HG03045 (cell line): ENCODE measurements around the gene ATP8A2.
"Not testable (repeated sequence)": the region's sequence is repeated elsewhere in the genome, so short reads cannot be mapped to it uniquely, and the experiment has no call there.

Source experiments
- ATAC-seq: cut with Tn5 transposase; IDR thresholded peaks from one replicate; pipeline ENCODE4 v1.9.1; 2021; ENCODE audit warnings: mild to moderate bottlenecking, moderate library complexity; ENCODE audit not compliant: unreplicated experiment

Gene ATP8A2

DNA sequence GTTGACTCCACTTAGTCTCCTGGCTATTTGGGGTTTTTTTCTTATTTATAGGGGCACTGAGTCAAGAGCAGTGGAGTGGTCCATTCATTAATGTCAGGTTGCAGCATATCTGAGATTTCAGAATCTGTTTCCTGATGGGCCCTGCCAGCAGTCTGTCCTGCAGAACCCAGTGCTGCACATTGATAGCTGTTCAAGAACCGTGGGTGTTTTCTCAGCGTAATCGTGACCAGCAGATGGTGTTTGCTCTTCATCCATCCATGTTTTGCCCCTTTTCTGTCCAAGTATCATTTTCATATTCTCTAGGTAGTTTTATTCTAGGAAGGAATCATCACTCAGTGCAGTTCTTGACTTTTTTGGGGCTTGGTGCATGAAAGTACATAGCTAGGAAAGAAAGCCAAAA lies 166.5 kb downstream of the ATP8A2 start:
- no peak for ATAC-seq

DNA sequence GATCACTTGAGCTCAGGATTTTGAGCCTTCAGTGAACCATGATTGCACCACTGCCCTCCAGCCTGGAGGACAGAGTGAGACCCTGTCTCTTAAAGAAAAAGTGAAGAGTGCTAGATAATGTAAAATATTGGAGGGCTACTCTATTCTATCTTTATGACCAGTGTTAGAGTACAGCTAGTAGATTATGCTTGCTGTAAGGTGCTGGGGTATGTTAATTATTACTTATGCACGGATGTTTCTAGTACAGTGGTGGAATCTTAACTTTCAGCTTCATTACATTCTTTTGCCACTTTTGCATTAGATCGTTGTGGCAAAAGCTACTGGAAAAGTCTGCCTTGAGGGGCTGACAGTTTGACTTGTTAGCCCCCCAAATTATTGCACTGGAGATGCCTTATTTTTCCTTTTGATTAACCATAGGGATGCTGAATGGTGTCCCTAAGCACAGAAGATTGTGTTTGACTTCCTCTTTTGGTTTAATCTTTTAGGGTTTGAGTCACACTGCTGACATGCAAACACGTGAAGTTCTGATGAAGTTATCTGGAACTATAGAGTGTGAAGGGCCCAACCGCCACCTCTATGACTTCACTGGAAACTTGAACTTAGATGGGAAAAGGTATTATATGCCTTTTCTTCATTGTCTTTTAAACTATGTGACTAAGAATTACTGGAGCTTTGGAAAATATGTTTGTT lies 169.8 kb downstream of the ATP8A2 start:
- no peak for ATAC-seq

DNA sequence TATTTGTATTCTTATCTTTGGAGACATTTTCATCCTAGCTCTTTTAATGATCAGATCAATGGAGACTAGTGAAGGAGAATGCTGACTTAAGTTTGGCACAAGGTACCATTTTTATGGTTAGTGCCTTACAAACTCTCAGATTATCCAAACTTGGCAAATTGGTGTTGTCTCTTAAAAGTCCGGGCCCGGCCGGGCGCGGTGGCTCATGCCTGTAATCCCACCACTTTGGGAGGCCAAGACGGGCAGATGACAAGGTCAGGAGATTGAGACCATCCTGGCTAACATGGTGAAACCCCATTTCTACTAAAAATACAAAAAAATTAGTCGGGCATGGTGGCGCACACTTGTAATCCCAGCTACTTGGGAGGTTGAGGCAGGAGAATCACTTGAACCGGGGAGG lies 177.2 kb downstream of the ATP8A2 start:
- not testable (repeated sequence) for ATAC-seq

DNA sequence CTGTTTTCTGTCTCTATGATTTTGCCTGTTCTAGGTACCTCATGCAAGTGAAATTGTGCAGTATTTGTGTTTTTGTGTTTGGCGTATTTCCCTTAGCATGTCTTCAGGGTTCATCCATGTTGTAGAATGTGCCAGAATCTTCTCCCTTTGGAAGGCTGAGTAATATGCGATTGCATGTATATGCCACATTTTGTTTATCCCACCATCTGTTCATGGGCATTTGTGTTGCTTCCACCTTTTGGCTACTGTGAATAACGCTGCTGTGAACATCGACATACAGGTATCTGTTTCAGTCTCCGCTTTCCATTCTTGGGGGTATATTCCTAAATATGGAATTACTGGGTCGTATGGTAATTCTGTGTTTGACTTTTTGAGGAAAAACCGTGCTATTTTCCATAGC lies 190.0 kb downstream of the ATP8A2 start:
- ATAC-seq, result no peak

DNA sequence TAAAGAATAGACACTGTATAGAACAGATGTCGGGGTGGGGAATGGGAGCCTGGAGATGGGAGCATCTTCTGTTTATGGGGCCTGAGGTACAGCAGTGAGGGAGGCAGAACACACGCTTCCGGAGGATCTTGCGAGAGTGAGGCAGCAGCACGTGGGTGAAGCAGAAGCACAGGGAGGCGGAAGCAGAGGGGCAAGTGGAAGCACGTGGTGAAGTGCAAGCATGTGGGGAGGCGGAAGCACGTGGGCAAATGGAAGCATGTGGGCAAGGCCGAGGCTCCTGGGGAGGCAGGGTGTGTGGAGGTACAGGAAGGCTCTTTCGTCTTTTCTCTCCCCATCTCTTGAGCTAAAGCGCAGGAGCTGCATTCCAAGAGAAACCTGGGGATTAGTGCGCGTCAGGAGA lies 198.4 kb downstream of the ATP8A2 start:
- ATAC-seq, result no peak

DNA sequence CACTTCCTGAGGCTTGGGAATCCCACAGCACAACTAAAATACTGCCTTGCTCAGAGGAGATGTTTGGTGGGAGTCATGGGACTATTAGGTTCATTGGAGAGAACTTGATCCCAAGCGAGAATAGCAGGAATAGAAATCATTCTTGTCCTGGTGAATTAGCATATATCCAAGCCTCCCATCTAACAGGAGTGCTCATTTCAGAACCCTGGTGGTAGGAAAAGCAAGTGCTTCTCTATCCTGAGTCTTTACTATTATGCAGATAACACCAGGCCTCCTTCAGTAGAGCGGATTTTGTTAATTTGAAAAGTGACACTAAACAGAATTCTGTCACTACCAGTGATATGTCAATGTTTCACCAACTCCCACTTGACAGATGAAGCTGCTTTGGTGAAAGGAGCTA lies 199.5 kb downstream of the ATP8A2 start:
- no peak for ATAC-seq

DNA sequence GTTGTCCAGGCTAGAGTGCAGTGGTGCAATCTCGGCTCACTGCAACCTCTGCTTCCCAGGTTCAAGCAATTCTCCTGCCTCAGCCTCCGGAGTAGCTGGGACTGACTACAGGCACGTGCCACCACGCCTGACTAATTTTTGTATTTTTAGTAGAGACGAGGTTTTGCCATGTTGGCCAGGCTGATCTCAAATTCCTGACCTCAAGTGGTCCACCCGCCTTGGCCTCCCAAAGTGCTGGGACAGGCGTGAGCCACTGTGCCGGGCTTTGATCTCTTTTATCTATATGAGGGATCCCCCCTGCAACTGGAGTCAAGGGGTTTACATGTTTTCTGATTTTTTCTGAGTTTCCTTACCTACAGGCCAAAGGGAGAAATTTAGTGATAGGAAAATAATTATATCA lies 200.4 kb downstream of the ATP8A2 start:
- ATAC-seq, result not testable (repeated sequence)

DNA sequence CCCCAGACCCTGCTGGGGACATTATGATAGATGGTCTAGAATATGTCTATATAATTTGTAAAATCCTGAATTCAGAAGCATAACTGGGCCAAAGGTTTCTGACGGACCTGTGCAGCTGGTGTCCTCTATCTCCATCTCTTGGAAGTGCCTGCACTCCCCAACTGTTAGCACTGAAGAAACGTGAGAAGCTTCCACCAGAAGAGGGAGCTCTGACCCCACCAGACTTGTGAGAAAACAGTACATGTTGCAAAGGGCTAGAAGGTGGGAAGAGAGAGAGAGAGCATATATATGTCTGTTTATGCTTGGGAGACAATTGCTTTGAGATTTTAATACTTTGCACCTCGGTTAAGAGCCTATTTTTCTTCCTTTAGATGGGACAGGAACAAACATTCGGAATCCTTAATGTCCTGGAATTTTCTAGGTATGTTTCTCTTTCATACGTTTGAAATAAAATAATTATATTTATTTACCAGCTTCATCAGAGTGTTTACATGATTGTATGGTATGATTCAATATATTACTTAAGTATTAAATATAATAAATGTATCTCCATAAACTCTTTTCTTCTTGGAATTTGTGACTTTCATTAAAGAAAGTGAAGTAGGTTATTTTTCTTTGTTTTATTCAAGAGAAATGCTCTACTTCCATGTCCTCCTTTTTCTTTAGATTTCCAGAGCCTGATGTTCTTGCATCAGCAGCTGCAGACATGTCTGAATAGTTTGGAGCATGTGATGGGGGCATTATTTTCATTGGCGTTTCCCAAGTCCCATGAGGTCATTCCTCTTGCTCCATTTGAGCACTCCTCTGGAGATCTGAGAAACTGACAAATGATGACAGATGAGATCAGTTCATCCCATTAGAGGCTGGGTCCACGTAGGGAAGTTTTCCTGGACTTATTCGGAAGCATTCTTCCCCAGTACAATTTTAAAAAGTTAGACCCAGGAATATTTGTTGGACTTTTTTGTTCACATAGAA lies 202.9 kb downstream of the ATP8A2 start:
- ATAC-seq, result peak; percentile 68

DNA sequence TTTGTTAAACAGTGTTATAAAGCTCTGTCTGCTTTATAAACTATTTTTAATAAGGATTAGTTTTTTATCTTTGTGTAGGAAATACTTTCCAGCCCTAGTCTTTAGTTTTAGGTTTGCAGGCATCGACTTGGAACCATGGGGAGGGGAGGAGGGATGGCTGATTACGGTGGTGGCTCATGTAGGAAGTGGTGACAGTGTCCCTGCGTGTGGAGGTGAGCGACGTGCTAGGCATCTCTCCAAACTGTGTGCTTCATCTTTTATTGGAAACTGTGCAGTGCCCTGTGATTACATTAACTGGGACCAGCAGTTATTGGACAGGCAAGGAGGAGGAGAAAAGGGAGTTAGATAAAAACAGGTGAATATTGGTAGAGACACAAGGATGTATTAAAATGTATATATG lies 203.8 kb downstream of the ATP8A2 start:
- ATAC-seq, result no peak

DNA sequence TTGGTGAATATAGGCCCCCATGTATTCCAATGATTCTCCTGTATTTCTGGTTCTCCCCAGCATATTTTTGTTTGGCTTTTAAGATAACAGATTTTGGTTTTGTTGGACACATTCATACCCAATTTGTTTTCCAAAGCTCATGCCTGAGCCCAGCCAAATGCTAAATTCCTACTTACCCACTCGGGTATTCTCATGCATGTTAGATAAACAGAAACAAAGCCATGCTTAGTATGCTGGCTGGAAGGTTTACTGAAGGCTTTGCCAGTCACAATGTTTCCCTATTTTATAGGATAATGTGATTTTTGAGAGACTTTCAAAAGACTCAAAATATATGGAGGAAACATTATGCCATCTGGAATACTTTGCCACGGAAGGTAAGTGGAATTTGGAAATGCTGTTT lies 206.8 kb downstream of the ATP8A2 start:
- ATAC-seq, result no peak

DNA sequence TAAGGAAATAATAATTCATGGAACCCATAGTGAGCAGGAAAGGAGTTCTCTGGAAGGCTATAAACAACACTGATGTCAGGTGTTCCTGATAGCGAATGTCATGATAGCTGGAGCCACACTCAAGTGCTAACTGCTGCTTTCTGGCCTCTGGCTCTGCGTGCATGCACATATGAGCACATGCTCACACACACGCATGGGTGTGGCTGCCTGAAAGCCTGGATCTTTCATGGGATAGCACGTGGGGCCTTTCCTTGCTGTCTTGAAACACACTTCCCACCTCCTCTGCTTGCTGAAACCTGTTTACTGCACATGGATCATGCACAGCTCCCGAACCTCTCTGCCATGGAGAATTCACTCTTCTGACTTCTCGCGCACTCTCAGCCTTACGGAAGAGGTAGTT lies 207.4 kb downstream of the ATP8A2 start:
- no peak for ATAC-seq

DNA sequence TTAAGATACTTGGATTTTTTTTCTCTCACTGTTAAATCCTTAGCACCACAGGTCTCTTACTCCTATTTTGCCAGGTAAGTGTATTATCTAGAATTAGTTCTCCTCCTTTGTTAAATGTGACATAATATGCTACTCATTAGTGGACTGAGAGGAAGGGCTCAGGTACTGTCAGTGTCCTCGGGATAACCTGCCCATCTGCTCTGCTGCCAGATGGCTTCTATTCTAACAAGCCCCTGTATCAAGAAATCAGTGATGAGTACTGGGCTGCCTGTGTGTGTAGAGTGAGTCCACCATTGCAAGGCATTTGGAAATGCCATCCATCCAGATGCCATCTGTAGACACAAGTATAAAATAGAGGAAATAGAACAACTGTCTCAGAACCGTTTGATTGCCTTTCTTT lies 209.6 kb downstream of the ATP8A2 start:
- ATAC-seq, result no peak

DNA sequence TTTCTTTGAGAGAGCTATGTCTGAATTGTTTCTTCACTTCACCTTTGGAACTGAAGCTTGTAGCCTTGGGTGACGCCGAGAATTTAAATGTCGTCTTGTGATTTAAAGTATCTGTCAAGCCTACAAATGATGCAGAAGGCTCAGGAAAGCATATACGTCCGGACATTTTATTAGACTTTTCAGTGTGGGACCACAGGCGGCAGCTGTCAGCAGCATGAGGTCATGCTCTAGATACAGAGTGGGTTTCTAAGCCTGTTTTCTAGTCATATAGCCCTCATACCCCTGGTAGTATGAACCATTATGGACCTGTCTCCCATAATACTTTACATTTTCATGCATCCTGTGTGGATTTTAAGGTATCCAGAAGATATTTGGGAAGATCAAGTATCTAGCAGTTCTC lies 212.3 kb downstream of the ATP8A2 start:
- no peak for ATAC-seq

DNA sequence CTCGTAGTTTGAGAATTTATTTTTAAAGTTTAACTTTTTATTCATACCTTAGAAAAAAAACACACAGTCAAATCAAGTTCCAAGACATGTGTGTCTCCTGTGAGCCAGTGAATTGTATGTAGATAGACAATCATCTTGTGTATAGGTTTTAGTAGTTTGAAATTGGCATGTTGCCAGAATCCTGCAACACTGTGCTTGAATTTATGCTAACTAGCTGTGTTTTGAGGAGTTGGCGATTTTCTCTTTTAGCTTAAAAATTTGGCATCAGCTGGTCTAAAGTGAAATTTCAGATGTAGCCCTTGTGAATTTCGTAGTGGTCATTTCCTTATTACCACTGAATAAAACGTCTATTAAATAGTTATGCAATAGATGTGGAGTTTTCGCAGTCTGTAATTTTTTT lies 213.2 kb downstream of the ATP8A2 start:
- no peak for ATAC-seq

DNA sequence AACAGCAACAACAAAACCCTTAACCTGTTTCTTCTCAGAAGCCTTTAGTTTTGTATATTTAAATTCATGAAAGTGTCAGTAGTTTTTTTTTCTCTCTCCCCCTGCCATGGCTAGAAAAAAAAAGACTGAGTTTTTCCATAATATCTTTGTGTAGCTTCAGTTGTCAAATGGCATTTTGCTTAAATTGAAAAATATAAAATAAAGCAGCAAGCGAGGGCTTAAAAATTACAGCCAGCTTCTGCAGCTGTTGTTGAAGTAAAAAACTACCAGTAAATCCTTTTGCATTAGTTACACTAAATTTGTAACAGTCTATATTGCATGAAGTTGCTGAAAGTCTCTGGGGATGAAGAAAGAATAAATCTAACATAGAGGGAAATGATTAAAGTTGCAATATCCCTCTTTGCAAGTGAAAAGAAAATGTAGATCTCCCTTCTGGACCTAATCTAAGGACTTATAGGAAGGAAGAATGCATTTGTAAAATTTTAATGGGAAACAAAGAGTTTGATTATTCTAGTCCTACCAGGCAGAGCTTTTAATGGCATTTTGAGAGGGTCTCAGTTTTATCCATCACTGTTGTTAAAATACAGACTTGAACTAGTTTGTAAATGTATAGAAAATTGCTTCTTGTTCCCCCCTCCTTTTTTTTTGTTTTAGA lies 215.7 kb downstream of the ATP8A2 start:
- ATAC-seq, result no peak

DNA sequence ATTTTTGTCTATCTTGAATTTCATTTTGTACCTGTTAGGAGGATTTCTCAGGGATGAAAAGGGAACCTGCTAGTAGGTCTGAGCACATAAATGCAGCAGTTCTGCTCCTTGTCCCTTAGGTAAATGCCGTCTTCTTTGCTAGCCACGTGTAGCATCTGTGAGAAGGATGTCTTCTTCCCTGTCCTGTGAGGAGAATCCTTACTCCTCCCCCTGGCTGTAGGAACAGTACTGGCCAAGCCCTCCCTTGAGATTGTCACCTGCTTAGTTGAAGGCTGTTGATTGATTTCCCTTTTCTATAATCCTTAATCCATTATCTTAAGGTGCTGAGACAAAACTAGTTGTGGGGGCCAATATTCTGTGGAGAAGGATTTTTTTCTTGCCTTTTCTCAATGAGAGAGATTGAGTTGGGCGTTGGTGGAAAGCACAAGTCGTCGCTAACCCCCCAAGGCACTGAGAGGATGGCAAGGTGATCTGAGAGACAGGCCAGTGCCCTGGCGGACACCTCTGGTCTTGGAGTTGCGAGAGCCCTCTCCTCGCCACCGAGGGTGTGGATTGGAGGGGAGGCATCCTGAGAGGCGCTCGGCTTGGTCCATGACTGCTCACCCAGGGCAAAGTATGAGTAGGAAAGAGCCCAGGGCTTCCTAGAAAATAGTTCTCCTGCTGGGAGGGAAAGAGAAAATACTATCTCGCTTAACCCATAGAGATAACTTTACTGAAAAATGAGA lies 216.7 kb downstream of the ATP8A2 start:
- ATAC-seq, result no peak

DNA sequence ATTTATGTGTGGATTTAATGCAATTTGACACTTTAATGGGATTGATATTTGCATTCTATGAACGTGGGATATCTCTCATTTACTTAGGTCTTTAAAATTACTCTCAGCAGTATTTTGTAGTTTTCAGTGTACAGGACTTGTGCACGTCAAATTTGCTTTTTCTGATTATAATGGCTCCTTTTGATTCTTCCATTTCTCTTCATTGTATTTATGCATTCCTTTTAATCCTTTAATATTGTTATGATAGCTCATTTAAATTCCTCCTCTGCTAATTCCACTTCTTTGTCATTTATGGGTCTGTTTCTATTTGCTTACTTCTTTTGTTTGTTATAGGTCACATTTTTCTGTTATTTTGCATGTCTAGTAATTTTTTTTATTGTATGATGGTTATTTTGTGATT lies 226.6 kb downstream of the ATP8A2 start:
- no peak for ATAC-seq

DNA sequence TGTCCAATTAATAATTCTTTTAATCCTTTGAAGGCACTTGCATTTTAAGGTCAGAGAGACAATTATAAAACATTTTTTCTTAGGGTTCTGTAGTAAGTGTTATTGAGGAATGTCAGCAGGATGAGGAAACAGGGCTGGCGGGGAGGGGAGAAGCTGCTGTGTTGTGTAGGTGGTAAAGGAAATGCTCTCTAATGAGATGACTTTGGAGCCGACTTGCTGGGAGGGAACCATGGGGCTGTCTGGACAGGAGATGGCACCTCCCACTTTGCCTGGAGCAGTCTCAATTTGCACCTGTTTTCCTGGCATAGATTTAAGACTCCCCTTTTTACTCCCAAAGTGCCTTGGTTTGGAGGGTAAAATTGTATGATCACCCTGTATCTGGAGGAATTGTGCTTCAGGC lies 230.4 kb downstream of the ATP8A2 start:
- no peak for ATAC-seq

DNA sequence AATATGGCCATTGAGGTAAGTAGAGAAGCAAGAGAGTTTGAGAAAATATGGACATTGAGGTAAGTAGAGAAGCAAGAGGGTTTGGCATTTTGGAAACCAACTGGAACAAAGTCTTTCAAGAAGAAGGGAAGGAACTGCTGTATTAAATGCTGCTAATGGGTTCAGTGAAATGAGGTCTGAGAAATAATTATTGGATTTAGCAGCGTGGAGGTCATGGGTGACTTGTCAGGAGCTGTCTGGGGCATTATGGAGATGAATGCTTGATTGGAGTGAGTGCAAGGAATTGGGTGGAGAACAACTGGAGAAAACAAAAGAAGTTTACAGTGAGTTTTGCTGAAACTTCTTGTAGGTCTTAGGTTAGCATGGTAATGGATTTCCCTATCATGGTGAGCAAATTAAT lies 232.3 kb downstream of the ATP8A2 start:
- ATAC-seq, result no peak

DNA sequence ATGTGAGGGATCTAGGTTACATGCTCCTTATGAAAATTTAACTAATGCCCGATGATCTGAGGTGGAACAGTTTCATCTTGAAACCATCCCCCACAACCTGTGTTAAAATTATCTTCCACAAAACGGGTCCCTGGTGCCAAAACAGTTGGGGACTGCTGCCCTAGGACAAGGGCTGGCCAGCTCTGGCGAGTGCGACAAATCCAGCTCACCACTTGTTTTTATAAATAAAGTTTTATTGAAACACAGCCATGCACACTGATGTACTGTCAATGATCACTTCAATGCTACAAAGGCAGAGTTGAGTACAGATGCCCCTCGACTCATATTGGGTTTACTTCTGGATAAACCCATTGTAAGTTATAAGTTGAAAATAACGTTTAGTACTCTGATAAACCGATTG lies 235.3 kb downstream of the ATP8A2 start:
- no peak for ATAC-seq

DNA sequence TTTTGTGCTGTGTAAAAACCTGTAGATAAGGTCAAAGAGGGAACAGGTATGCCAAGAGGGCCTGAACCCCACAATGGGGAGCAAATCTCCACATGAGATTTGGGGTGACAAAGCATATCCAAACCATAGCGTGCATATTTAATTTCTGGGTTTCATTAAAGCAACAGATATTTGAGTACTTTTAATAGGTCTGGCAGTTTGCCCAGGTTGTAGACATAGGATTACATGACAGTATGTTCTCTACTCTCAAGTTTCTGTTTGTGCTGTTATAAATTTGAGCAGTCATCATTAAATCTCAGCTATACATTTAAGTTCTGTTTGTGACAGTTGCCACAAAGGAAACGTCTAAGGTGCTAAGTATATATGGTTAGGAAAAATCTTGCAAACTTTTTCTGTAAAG lies 236.4 kb downstream of the ATP8A2 start:
- no peak for ATAC-seq
